K562 (cell line): ENCODE results near the gene LONRF3. TPM values are rescaled to one million over a fixed set of nuclear protein-coding genes. Genes with fewer than 3 reads are reported as not detected.

Experiments used
- BCOR ChIP-seq: fragments of 450-650 bp; IDR thresholded peaks from 2 replicates; pipeline ENCODE4 v1.6.1; 2016
- CBX1 ChIP-seq: sonication (generic); IDR thresholded peaks from 2 replicates; pipeline ENCODE4 v1.6.1; 2016; ENCODE audit warnings: antibody characterized with exemption, low read depth, mild to moderate bottlenecking
- CBX5 ChIP-seq: IDR thresholded peaks from 2 replicates; pipeline ENCODE4 v1.6.1; 2014; ENCODE audit warnings: low read depth, borderline replicate concordance
- CTBP1 ChIP-seq: fragments of 450-650 bp; IDR thresholded peaks from 2 replicates; pipeline ENCODE4 v1.6.1; 2016; ENCODE audit warnings: borderline replicate concordance
- DPF2 ChIP-seq: fragments of 450-650 bp; IDR thresholded peaks from 2 replicates; pipeline ENCODE4 v1.6.1; 2016
- FOXK1 ChIP-seq: sonication (generic); formaldehyde crosslinking; IDR thresholded peaks from 2 replicates; pipeline ENCODE4 v1.8.0; 2022; ENCODE audit warnings: missing genetic modification reagents, mild to moderate bottlenecking, borderline replicate concordance
- FUS ChIP-seq: fragments of 200-400 bp; formaldehyde crosslinking; optimal IDR thresholded peaks from 2 replicates; pipeline ENCODE3; 2017; ENCODE audit warnings: low read depth, low read length
- GATA2 ChIP-seq: sonication (generic); formaldehyde crosslinking; IDR thresholded peaks from 2 replicates; pipeline ENCODE4 v1.4.0; 2020; ENCODE audit warnings: mild to moderate bottlenecking, missing genetic modification reagents
- KDM5B ChIP-seq: fragments of 200-600 bp; sonication (generic); IDR thresholded peaks from 2 replicates; pipeline ENCODE4 v1.6.1; 2012; ENCODE audit warnings: low read depth, mild to moderate bottlenecking, moderate library complexity, low read length, control low read depth, inconsistent platforms; ENCODE audit not compliant: insufficient replicate concordance
- MAFG ChIP-seq: fragments of 450-650 bp; conservative IDR thresholded peaks from 2 replicates; pipeline ENCODE4 v1.6.1; 2016; ENCODE audit warnings: missing genetic modification characterization, missing compliant biosample characterization
- MED1 ChIP-seq: sonication (generic); formaldehyde crosslinking; IDR thresholded peaks from 2 replicates; pipeline ENCODE4 v1.8.1; 2023; ENCODE audit warnings: missing genetic modification reagents, borderline replicate concordance
- NR4A1 ChIP-seq, 2 experiments: fragments of 250-450 bp in 1 of 2; fragments of 450-650 bp in 1 of 2; sonication (Bioruptor Pico) in 1 of 2; IDR thresholded peaks; 2 replicates each; pipeline versions ENCODE4 v1.4.0 to v1.6.1; 2016 to 2020; ENCODE audit warnings: mild to moderate bottlenecking in 2 of 2, missing compliant biosample characterization in 1 of 2, missing genetic modification characterization in 1 of 2, moderate library complexity in 1 of 2
- SRSF1 ChIP-seq: fragments of 200-400 bp; formaldehyde crosslinking; IDR thresholded peaks from 2 replicates; pipeline ENCODE4 v1.6.1; 2017; ENCODE audit warnings: mild to moderate bottlenecking, low read depth, low read length, moderate library complexity
- TGIF2 ChIP-seq: sonication (generic); formaldehyde crosslinking; IDR thresholded peaks from 2 replicates; pipeline ENCODE4 v1.8.1; 2022; ENCODE audit warnings: mild to moderate bottlenecking, missing genetic modification reagents, moderate library complexity
- WHSC1 ChIP-seq: IDR thresholded peaks from one replicate; pipeline ENCODE4 v1.6.1; 2012; ENCODE audit warnings: low read length, control low read depth, inconsistent platforms
- ZNF232 ChIP-seq: sonication (generic); formaldehyde crosslinking; IDR thresholded peaks from 2 replicates; pipeline ENCODE4 v1.8.0; 2022; ENCODE audit warnings: mild to moderate bottlenecking, missing genetic modification reagents
- ZNF263 ChIP-seq: sonication (generic); formaldehyde crosslinking; IDR thresholded peaks from 2 replicates; pipeline ENCODE4 v1.8.0; 2022; ENCODE audit warnings: mild to moderate bottlenecking, missing genetic modification reagents, borderline replicate concordance
- ZNF785 ChIP-seq: fragments of 250-450 bp; sonication (Bioruptor Pico); IDR thresholded peaks from 2 replicates; pipeline ENCODE4 v1.4.0; 2020; ENCODE audit warnings: mild to moderate bottlenecking
- polyA plus RNA-seq, 8 experiments: library from polyadenylated mRNA; depleted of rRNA in 4 of 8; stranded (reverse) in 5 of 8; unstranded in 3 of 8; fragments of >200 nt; fragmentation: Nextera tagmentation in 2 of 8; fragmentation: Illumina TruSeq in 1 of 8; extraction: Ambion mirVana in 2 of 8; extraction: Trizol in 1 of 8; gene quantifications; 2 replicates each; pipeline versions ENCODE4 v1.2.1 to v1.2.3, GENCODE V29; 2011 to 2014; ENCODE audit warnings: inconsistent platforms in 1 of 8, missing spikeins in 1 of 8
- total RNA-seq, 7 experiments: library from RNA; depleted of rRNA in 6 of 7; stranded (reverse); fragments of >200 nt in 6 of 7; fragmentation: Illumina TruSeq in 2 of 7; extraction: Trizol in 2 of 7; gene quantifications; 2 replicates each; pipeline versions ENCODE4 v1.2.1 to v1.2.3, GENCODE V29; 2011 to 2021; ENCODE audit warnings: low replicate concordance in 1 of 7
- TF ChIP-seq, protein P1 (sequence below): fragments of 250-450 bp; sonication (Bioruptor Pico); IDR thresholded peaks from 2 replicates; pipeline ENCODE4 v1.4.0; 2020; ENCODE audit warnings: mild to moderate bottlenecking, moderate library complexity
- TF ChIP-seq, protein P2 (sequence below): fragments of 250-450 bp; sonication (Bioruptor Pico); IDR thresholded peaks from 2 replicates; pipeline ENCODE4 v1.9.0; 2021; ENCODE audit warnings: mild to moderate bottlenecking, inconsistent platforms
- TF ChIP-seq, protein P3 (sequence below): IDR thresholded peaks from 3 replicates; pipeline ENCODE4 v1.6.1; 2011; ENCODE audit warnings: borderline replicate concordance, mild to moderate bottlenecking; ENCODE audit not compliant: insufficient read length, insufficient read depth
- TF ChIP-seq, protein P4 (sequence below): sonication (generic); formaldehyde crosslinking; IDR thresholded peaks from 2 replicates; pipeline ENCODE4 v1.8.1; 2022; ENCODE audit warnings: missing genetic modification reagents

LONRF3 gene
- total and polyA plus RNA-seq, 9 of the 15 experiments (the other 6 are each of a cell fraction or from before 2014, with no cell fraction given), result 1.3 to 22.0 (median 8.7) TPM

DNA sequence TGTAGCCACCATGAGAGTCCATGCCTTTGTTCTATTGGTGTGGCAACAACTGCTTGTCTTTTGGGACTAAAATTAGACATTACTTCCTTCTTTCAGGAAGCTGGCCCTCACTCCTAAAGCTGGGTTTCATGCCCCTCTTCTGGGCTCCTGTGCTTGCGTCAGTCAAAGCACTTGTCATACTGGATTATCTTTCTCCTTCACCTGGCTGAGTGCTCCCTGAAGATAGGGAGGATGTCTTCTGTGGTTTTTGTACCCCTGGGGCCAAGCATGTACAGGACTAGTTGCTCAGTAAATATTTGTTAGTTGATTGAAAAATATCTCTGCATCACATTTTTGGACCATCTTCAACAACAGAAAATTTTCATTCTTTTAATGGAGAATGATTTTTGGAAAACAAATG lies 26.1 kb upstream of the LONRF3 start (continued):
- TF ChIP-seq NR4A1 (CRISPR knock-in tag; IDR thresholded peaks at IDR 0.05), result no peak
- no peak for TF ChIP-seq NR4A1 (tag; IDR thresholded peaks at IDR 0.05)
- no peak for TF ChIP-seq BCOR
- TF ChIP-seq CTBP1, result peak; percentile 68; the same call in 1 of the 2 replicates
- TF ChIP-seq MED1 (CRISPR knock-in tag), result no peak
- no peak for TF ChIP-seq ZNF785 (CRISPR knock-in tag)
- TF ChIP-seq ZNF263 (CRISPR knock-in tag), result peak; percentile 97
- TF ChIP-seq GATA2 (CRISPR knock-in tag), result 0 out of 2 replicates have a peak, but pooled peaks have one; percentile 45
- TF ChIP-seq, protein P1, sequence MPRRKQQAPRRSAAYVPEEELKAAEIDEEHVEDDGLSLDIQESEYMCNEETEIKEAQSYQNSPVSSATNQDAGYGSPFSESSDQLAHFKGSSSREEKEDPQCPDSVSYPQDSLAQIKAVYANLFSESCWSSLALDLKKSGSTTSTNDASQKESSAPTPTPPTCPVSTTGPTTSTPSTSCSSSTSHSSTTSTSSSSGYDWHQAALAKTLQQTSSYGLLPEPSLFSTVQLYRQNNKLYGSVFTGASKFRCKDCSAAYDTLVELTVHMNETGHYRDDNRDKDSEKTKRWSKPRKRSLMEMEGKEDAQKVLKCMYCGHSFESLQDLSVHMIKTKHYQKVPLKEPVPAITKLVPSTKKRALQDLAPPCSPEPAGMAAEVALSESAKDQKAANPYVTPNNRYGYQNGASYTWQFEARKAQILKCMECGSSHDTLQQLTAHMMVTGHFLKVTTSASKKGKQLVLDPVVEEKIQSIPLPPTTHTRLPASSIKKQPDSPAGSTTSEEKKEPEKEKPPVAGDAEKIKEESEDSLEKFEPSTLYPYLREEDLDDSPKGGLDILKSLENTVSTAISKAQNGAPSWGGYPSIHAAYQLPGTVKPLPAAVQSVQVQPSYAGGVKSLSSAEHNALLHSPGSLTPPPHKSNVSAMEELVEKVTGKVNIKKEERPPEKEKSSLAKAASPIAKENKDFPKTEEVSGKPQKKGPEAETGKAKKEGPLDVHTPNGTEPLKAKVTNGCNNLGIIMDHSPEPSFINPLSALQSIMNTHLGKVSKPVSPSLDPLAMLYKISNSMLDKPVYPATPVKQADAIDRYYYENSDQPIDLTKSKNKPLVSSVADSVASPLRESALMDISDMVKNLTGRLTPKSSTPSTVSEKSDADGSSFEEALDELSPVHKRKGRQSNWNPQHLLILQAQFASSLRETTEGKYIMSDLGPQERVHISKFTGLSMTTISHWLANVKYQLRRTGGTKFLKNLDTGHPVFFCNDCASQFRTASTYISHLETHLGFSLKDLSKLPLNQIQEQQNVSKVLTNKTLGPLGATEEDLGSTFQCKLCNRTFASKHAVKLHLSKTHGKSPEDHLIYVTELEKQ (CRISPR knock-in tag), result no peak
- no peak for TF ChIP-seq CBX5
- no peak for TF ChIP-seq FUS
- no peak for TF ChIP-seq MAFG (tag)
- TF ChIP-seq, protein P2, sequence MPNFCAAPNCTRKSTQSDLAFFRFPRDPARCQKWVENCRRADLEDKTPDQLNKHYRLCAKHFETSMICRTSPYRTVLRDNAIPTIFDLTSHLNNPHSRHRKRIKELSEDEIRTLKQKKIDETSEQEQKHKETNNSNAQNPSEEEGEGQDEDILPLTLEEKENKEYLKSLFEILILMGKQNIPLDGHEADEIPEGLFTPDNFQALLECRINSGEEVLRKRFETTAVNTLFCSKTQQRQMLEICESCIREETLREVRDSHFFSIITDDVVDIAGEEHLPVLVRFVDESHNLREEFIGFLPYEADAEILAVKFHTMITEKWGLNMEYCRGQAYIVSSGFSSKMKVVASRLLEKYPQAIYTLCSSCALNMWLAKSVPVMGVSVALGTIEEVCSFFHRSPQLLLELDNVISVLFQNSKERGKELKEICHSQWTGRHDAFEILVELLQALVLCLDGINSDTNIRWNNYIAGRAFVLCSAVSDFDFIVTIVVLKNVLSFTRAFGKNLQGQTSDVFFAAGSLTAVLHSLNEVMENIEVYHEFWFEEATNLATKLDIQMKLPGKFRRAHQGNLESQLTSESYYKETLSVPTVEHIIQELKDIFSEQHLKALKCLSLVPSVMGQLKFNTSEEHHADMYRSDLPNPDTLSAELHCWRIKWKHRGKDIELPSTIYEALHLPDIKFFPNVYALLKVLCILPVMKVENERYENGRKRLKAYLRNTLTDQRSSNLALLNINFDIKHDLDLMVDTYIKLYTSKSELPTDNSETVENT (CRISPR knock-in tag), result no peak
- no peak for TF ChIP-seq SRSF1
- no peak for TF ChIP-seq KDM5B
- TF ChIP-seq FOXK1, result no peak
- TF ChIP-seq CBX1, result no peak
- TF ChIP-seq TGIF2 (CRISPR knock-in tag), result no peak
- TF ChIP-seq DPF2, result peak; percentile 84
- TF ChIP-seq, protein P3, sequence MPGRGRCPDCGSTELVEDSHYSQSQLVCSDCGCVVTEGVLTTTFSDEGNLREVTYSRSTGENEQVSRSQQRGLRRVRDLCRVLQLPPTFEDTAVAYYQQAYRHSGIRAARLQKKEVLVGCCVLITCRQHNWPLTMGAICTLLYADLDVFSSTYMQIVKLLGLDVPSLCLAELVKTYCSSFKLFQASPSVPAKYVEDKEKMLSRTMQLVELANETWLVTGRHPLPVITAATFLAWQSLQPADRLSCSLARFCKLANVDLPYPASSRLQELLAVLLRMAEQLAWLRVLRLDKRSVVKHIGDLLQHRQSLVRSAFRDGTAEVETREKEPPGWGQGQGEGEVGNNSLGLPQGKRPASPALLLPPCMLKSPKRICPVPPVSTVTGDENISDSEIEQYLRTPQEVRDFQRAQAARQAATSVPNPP, result no peak
- TF ChIP-seq ZNF232 (CRISPR knock-in tag), result no peak
- no peak for TF ChIP-seq WHSC1
- TF ChIP-seq, protein P4, sequence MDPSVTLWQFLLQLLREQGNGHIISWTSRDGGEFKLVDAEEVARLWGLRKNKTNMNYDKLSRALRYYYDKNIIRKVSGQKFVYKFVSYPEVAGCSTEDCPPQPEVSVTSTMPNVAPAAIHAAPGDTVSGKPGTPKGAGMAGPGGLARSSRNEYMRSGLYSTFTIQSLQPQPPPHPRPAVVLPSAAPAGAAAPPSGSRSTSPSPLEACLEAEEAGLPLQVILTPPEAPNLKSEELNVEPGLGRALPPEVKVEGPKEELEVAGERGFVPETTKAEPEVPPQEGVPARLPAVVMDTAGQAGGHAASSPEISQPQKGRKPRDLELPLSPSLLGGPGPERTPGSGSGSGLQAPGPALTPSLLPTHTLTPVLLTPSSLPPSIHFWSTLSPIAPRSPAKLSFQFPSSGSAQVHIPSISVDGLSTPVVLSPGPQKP, result no peak
